Testis (tissue), 3 donors: ENCODE data around the gene TECPR2. TPM values are rescaled to one million over a fixed set of nuclear protein-coding genes. Genes with fewer than 3 reads are reported as not detected.

Experiments
- DNase-seq: peaks from one replicate; pipeline ENCODE4 v3.0.0-alpha.2; 2019
- H3K27ac ChIP-seq, 2 donors: fragments of 200-600 bp; sonication (generic); one replicate each; pipeline ENCODE4 v1.5.1; 2019
- H3K27me3 ChIP-seq: fragments of 200-600 bp; sonication (generic); one replicate; pipeline ENCODE4 v1.5.1; 2019
- H3K36me3 ChIP-seq: fragments of 200-600 bp; sonication (generic); one replicate; pipeline ENCODE4 v1.5.1; 2017; ENCODE audit warnings: low read depth; ENCODE audit errors: missing control alignments
- H3K4me1 ChIP-seq: fragments of 200-600 bp; sonication (generic); one replicate; pipeline ENCODE4 v1.5.1; 2019
- H3K4me3 ChIP-seq, 2 donors: fragments of 200-600 bp; sonication (generic); one replicate each; pipeline ENCODE4 v1.5.1; 2017 to 2019
- H3K9me3 ChIP-seq: fragments of 200-600 bp; sonication (generic); one replicate; pipeline ENCODE4 v1.5.1; 2017
- POLR2A ChIP-seq: fragments of 450-650 bp; IDR thresholded peaks from one replicate; pipeline ENCODE4 v1.6.1; 2017; ENCODE audit warnings: antibody characterized with exemption, mild to moderate bottlenecking, moderate library complexity
- WGBS, 2 donors: methylation state at CpG; one replicate each; pipeline ENCODE4 v1.1.5; 2018; 5-methylcytosine and 5-hydroxymethylcytosine counted together
- intact Hi-C: fragments of 100-400 bp; cut with DNase I; formaldehyde crosslinking; loops from one replicate; pipeline ENCODE4 v1.15.1; 2023; ENCODE audit warnings: low total_unique reads
- polyA plus RNA-seq: library from polyadenylated mRNA; stranded (reverse); fragments of 350-450 nt; fragmentation: Illumina TruSeq; extraction: RNeasy Lipid Tissue Mini Kit (QIAGEN cat#74804); gene quantifications from one replicate; pipeline ENCODE4 v1.2.3, GENCODE V29; 2014; ENCODE audit warnings: low read depth, low replicate concordance; ENCODE audit not compliant: insufficient read depth
- total RNA-seq, 2 donors: library from RNA; depleted of rRNA; stranded (reverse); fragments of >200 nt; gene quantifications; one replicate each; pipeline ENCODE4 v1.2.3, GENCODE V29; 2016
- TF ChIP-seq, protein P1 (sequence below), 3 experiments: fragments of 450-650 bp in 2 of 3; fragments of 200-600 bp in 1 of 3; sonication (generic) in 1 of 3; IDR thresholded peaks; one replicate each; pipeline ENCODE4 v1.5.1; 2016 to 2019; ENCODE audit warnings: antibody characterized with exemption in 3 of 3, mild to moderate bottlenecking in 2 of 3, moderate library complexity in 1 of 3

The TECPR2 gene
- total and polyA plus RNA-seq, 3 donors from 2014 or later: 43.4 to 65.9 (median 43.6) TPM

DNA sequence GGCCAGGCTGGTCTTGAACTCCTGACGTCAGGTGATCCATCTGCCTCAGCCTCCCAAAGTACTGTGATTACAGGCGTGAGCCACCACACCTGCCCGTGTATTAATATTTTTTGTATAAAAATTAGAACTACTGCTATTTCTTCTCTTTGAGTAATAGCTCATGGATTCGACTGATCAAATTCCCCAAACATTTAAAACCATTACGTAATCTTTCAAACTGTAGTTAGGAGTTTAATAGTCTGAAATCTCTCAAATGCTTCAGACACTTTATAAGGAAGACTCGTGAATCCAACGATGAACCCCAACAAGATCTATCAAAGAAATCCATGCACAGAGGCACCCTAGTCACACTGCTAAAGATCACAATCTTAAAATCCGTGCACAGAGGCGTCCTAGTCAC is 16.1 kb downstream of the TECPR2 start:
- H3K9me3 ChIP-seq: no peaks in the 10 kb centered on the region
- intact Hi-C loops: no loop called here
- no peak overlapping the region for H3K27ac ChIP-seq
- no peaks in the 10 kb centered on the region for H3K36me3 ChIP-seq
- no peaks in the 10 kb centered on the region for H3K27me3 ChIP-seq
- TF ChIP-seq, protein P1, sequence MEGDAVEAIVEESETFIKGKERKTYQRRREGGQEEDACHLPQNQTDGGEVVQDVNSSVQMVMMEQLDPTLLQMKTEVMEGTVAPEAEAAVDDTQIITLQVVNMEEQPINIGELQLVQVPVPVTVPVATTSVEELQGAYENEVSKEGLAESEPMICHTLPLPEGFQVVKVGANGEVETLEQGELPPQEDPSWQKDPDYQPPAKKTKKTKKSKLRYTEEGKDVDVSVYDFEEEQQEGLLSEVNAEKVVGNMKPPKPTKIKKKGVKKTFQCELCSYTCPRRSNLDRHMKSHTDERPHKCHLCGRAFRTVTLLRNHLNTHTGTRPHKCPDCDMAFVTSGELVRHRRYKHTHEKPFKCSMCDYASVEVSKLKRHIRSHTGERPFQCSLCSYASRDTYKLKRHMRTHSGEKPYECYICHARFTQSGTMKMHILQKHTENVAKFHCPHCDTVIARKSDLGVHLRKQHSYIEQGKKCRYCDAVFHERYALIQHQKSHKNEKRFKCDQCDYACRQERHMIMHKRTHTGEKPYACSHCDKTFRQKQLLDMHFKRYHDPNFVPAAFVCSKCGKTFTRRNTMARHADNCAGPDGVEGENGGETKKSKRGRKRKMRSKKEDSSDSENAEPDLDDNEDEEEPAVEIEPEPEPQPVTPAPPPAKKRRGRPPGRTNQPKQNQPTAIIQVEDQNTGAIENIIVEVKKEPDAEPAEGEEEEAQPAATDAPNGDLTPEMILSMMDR (IDR thresholded peaks at IDR 0.05): no peak
- no peak for TF ChIP-seq POLR2A
- no peak for DNase-seq
- H3K4me3 ChIP-seq: no peak overlapping the region
- H3K4me1 ChIP-seq: no peaks in the 10 kb centered on the region
- WGBS, 2 donors: 95 to 97% methylated on average over 9 of the region's 9 CpGs

DNA sequence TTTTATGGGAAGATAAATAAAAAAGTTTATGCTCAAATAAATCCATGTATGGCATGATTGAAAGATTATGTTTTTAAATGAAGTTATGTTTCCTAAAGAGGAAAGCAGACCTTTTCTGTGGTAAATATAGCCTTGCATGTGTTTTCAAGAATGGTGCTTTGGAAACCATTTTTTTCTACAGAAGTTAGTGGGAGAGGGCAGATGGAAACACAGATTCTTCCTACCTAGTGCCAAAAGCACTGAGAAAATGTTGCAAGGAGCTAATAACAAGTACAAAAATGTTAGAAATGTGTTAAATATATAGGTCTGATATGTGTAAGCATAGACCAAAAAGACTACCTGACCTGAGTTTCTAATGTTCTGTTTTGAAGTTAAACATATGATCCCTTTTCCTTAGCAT is 24.3 kb downstream of the TECPR2 start:
- H3K36me3 ChIP-seq: no peaks in the 10 kb centered on the region
- intact Hi-C loops: no loop called here

DNA sequence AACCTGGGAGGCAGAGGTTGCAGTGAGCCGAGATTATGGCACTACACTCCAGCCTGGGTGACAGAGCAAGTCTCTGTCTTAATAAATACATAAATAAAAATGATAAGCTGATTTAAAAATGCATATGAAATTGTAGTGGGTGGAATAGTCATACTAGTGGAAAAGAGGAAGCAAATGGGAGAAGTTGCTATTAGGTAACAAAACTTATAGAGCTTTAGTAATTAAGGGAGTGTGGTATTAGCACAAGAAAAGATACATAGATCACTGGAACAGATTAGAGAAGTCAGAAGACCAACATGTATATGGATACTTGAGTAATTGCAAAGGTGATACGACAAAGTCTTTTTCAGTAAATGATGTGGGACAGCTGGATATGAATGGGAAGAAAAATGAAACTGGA is 26.5 kb downstream of the TECPR2 start:
- 87 to 94% methylated on average over 2 of the region's 2 CpGs for WGBS, 2 donors
- no peaks in the 10 kb centered on the region for H3K27me3 ChIP-seq
- peak overlapping the region in 1 of 2 donors; percentile 74 for H3K27ac ChIP-seq
- intact Hi-C loops: no loop called here
- DNase-seq: no peak
- no peak overlapping the region for H3K4me3 ChIP-seq
- peaks cover 5% of the 10 kb centered on the region for H3K4me1 ChIP-seq
- no peaks in the 10 kb centered on the region for H3K9me3 ChIP-seq
- no peaks in the 10 kb centered on the region for H3K36me3 ChIP-seq
- TF ChIP-seq, protein P1 (IDR thresholded peaks at IDR 0.05): no peak
- TF ChIP-seq POLR2A: no peak

More for the DNA sequence above, 24.3 kb downstream of the TECPR2 start:
- no peak overlapping the region for H3K27ac ChIP-seq
- H3K4me1 ChIP-seq: peaks cover 5% of the 10 kb centered on the region
- H3K27me3 ChIP-seq: no peaks in the 10 kb centered on the region
- H3K9me3 ChIP-seq: no peaks in the 10 kb centered on the region
- TF ChIP-seq, protein P1 (IDR thresholded peaks at IDR 0.05): no peak
- no peak for TF ChIP-seq POLR2A
- DNase-seq: no peak
- no peak overlapping the region for H3K4me3 ChIP-seq

DNA sequence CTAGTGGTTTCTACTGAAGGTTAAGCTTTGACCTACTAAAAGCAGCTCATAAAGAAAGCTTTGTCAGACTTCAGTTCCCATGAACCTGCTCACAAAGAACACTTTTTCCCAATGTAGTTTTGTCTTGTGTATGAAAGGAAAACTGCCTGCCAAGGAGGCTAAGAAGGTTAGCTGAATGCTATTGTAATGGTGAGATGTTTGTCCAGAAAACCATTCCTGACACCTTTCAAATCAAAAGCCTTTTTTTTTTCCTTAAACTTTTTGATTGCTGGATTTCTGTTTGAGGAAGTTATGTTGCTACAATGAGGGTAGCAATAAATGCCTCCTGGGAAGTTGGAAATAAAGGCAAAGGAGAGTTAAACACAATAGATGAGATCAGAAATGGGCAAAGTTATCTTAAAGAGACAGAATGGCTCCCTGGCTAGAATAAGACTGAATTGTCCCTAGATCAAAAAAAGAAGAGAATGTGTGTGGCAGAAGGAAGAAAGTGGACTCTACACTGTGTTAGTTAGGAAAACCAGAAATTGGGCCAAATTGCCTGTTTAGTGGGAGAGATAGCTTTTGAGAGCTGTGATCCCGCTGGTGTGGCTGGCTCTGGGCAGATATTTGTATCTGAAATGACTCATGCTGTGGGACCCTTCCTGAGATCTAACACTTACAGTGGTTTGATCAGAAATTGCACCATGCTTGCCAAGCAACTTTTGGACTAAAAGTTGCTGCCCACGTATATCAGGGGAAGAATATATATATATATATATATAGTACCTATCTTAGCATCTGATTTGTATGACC is 27.5 kb downstream of the TECPR2 start:
- H3K36me3 ChIP-seq: no peaks in the 10 kb centered on the region
- H3K4me3 ChIP-seq: no peak overlapping the region
- intact Hi-C loops: no loop called here
- H3K9me3 ChIP-seq: no peaks in the 10 kb centered on the region
- WGBS, 2 donors: 57 to 73% methylated on average over 2 of the region's 2 CpGs
- DNase-seq: no peak
- no peak for TF ChIP-seq POLR2A
- TF ChIP-seq, protein P1 (IDR thresholded peaks at IDR 0.05): no peak
- H3K27me3 ChIP-seq: no peaks in the 10 kb centered on the region
- H3K27ac ChIP-seq: peak overlapping the region; percentile 21 to 74
- peaks cover 5% of the 10 kb centered on the region for H3K4me1 ChIP-seq

DNA sequence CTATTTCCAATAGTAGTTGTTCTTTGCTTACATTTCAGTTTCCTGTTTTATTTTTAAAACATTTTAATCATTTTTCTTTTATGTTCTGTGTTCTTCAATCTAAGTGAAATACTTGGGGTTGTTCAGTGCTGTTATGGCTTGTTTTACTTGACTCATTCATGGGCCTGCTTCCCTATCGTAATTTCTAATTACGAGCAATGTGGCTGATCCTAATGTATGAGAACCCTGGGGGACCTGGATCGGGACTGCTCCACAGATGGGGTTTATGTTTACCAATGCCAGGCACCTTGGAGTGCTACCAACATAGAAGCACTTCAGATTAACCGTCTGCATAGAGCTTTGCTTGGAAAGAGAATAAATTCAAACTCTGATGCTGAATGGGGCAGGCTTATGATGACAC is 29.8 kb downstream of the TECPR2 start:
- Histone ChIP-seq H3K27ac (no peak overlapping the region), H3K4me3 (no peak overlapping the region), H3K36me3 (no peaks in the 10 kb centered on the region), H3K9me3 (no peaks in the 10 kb centered on the region), H3K27me3 (no peaks in the 10 kb centered on the region), H3K4me1 (peaks cover 5% of the 10 kb centered on the region)
- TF ChIP-seq, protein P1 (IDR thresholded peaks at IDR 0.05): no peak
- TF ChIP-seq POLR2A: no peak
- intact Hi-C loops: no loop called here
- DNase-seq: no peak
- 76 to 84% methylated on average over 4 of the region's 4 CpGs for WGBS, 2 donors
